Measurements from ENCODE around the gene ARHGAP15.

Gene ARHGAP15

DNA sequence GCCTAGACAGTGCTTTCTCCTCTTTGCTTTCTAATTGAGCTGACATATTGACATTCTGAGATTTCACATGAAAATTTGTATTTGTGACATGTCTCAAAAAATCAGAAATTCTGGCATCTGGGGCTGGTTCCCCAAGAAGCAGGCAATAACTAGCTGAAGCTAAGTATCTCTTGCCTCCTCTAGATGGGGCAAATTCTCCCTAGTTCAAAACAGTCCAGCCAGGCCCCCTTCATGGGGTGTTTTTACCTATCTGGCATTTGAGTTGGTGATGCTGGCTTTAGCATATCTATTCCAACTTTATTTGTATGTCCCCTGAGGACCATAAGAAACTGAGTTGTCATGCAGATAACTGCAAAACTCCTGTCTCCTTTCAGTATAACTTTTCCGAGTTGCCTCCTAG lies 39.9 kb downstream of the ARHGAP15 start:
- DNase-seq: no peak

DNA sequence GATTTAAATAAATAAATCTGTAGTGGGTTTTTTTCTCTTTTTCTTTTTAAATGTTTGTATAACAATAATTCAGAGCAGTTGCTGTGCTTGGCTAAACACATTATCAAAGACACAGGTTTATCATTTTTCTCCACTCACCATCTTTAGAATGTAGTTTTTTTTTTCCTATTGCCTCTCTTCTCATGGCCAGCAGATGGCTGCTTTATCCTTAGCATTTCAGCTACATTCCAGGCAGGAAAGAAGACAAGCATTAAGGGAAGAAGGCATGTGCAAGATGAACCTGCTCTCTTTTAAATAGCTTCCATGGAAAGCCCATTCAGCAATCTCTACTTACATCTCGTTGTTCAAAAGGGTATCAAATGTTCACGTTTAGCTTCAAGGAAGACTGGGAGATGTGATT lies 42.6 kb downstream of the ARHGAP15 start:
- no peak for DNase-seq

GRCh38 chr2:143175438-143175837 lies 46.2 kb downstream of the ARHGAP15 start:
- no peak for DNase-seq

- DNase-seq: no peak
Observed at GRCh38 chr2:143176606-143177005, 47.4 kb downstream of the ARHGAP15 start.

DNA sequence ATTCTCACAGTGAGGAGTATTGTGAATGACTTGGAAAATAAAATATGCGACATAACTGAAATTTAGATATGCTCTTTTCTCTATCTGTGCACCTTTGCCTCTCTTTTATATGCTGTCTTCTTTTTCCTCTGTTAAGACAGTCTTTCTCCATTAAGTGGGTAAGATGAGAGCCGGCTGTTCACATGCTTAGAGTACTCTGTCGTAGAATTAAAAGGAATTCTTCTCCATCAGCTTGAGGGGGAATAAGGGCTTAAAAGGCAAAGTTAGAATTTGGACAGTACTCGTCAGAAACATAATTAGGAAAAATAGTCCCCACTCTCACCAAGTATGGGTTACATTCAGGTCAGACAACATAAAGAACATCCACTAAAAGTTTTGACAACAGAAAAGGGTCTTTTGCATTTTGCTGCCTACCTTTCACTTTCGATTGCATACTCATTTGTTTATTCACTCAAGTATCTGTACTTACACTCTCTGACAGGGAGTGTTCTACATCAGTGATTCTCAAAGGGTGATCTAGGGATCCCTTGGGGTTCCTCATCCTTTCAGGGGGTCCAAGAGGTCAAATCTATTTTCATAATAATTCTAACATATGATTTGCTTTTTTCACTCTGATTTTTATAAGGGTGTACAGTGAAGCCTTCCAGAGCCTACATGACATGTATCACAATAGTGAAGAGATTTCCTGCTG lies 48.0 kb downstream of the ARHGAP15 start:
- no peak for DNase-seq

GRCh38 chr2:143181494-143181893 lies 52.3 kb downstream of the ARHGAP15 start:
- no peak for DNase-seq

DNA sequence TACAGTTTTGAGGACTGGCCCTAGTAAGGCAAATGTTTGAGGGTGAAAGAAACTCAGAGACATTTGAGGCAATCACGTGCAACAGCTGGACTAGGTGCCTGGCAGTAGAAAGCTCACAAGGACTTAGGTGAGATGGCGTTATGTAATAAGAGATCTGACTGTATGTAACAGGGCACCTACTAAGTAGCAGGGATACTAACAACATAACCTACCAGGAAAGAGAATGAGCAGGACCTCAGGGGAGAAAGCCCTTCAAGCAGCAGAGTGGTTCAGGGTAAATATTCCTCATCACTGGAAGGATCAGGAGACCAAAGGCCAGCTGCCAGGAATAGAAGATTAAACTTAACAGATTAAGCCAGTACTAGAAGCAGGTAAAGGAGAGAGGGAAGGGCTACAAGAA lies 53.4 kb downstream of the ARHGAP15 start:
- DNase-seq: no peak

GRCh38 chr2:143183804-143184463 lies 54.7 kb downstream of the ARHGAP15 start:
- no peak for DNase-seq

DNA sequence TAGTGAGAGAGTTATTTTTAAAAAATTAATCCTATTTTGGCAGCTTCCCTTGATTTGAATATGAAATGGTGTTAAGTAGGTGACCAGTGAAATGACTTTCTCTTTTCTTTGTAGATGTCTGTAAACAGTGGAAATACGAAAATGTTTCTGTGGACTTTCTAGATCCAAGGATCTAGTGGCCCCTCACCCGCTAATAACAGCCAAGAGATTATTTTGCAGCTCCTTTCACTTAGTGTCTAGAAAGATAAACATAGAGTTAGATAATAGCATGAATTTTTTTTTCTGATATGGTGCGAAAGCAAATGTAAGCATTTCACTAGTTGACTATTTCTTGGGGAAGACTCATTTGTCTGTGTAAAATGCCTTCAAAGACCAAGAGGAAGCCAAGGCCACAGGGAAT lies 57.7 kb downstream of the ARHGAP15 start:
- no peak for DNase-seq

GRCh38 chr2:143190431-143190830 lies 61.2 kb downstream of the ARHGAP15 start:
- DNase-seq: no peak

- no peak for DNase-seq
Observed at GRCh38 chr2:143192106-143192505, 62.9 kb downstream of the ARHGAP15 start.

DNA sequence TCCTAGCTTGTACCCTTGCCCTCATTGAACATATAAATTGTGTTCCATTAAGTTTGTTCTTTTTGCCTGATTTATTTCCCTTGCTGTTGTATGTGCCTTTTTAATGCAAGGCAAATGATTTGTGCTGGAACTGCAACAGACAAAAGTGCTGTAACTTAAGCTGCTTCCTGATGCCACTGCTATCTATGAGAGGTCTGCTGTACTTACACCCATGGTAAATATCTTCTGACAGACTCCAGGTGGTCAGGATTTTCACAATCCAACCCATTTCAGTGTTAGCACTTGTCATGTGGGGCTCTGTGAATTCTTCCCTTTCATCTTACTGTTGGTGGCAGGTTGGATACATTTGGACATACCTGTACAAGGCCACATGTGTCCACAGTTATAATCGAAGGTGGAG lies 63.5 kb downstream of the ARHGAP15 start:
- no peak for DNase-seq

DNA sequence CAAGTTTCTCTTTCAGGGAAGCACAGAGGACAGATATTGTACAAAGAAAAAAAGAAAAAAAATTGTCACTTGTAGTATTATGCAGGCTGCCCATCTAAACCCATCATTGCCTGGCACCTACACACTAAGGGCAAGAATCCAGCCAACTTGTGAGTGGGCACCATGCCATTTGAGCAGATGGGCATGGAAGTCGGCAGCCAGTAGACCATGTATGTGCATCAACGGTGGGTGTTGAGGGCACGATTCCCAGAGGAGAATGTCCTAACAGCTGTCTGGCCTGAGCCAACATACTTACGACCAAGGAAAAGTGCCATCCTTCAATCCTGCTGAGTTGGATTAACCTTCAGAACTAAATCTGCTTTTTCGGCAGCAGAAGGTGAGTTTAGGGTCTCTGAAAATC lies 63.9 kb downstream of the ARHGAP15 start:
- DNase-seq: peak in 1 of 51 donors; percentile 14

GRCh38 chr2:143195511-143195910 lies 66.3 kb downstream of the ARHGAP15 start:
- DNase-seq: no peak

DNA sequence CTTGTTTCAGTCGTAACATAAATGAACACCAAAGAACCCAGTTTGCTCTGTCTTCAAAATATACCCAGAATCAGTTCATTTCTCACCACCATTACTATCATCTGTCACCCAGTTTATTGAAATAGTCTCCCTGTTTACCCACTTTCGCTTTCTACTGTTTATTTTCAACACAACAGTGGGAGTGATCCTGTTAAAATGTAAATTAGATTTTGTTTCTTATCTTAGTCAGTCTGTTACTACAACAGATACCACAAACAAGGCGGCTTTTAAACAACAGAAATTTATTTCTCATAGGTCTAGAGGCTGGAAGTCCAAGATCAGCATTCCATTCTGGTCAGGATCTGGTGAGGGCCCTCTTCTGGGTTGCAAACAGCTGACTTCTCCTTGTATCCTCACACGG lies 74.8 kb downstream of the ARHGAP15 start:
- no peak for DNase-seq

DNA sequence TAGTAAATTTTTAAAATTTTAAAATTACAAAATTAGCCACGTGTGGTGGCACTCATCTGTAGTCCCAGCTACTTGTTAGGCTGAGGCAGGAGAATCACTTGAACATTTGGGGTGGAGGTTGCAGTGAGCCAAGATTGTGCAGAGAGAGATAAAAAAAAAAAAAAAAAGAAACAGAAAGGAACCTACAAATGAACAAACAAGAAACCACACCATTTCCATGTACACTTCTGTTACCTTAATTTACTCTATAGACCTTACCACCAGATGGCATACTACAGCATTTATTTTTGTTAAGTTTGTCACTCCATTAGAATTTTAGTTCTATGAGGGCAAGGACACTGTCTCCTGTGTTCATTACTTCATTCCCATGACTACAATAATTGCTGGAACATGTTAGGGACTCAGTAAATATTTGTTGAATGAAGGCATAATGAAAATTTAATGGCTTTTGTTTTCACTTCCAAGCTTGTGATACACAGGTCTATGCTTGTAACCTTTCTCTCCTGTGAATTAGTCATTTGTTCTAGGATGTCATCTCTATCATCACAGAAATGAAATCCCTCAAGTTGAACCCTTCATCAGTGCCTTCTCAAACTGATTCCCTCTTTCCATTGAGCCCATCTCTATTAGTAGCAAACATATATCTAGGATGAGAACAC lies 76.0 kb downstream of the ARHGAP15 start:
- no peak for DNase-seq

DNA sequence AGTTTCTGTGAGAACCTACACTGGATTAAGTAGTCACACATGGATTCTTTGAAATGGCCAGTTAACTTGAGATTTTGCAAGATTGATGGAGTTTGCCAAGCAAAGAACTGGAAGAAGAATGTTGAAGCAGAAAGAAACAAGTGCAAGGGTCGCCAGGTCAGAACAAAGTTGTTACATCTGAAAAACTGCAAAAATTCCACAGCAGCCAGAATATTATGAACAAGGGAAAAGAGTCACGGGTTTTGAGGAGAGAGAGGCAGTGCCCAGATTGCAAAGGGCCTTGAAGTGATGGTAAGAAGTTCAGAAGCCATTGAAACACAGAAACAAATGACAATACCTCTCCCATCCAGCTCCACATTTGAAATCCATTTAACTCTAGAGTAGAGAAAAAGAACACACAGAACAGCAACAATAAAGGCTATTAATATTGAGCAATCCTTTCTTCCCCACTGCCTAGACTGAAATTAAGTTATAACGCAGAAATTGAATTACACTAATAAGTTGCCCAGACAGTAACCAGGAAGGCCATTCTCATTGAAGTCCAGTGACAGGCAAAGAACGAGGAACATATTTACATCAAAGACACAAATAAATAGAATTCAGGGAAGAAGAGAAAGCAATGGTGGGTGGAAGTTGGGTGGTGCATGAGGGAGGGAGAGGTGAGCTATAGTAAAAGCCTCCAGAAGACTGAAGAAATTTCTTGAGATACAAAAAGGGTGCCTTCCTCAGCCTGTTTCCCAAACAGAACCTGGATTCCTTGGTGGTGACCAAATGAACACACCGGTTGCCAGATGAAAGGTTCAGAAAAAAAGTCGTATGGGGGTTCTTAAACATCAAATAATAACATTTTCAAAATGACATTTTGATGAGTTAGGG lies 80.6 kb downstream of the ARHGAP15 start:
- no peak for DNase-seq

DNA sequence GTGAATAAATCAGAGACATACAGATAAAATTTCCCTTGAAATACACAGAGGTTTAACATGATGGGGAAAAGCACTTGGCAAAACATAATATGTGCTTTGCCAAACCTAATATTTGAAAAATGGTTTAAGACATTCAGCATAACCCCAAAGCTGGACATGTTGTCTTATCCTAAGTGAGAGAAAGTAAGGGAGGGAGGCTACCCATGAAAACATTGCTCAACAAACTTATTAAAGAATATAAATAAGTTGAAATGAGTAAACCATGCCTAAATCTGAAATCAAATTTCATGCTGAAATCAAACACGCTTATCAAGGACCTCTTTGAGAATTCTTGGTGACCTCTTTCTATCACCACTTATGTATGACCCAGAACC lies 81.2 kb downstream of the ARHGAP15 start:
- no peak for DNase-seq

DNA sequence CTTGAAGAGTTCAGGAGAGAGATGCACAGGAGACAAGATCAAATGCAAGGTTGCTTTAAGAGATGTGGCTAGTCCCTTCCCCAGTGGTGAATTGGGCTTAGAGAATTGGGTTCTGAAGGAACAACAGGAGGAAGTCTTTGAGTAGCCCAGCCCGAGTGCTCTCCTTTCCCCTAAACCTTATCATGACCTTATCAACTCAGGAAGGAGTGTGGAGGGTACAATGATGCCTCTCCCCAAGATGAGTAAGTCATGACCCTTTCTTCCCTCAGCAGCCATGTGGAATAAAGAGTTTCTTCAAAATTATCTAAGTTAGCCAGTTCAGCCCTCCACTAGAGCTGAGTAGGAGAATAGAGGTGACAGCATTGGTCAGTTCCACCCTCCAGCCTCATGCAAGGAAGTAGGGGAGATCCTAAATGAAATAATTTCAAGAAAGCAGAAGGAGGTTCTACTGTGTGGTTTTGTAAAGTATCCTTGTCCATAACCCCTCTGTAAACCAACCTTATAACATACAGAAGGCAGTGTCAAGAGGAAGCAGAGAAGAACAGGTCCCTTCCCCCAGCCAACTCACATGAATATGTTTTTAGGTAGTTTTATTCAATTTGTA lies 88.4 kb downstream of the ARHGAP15 start:
- DNase-seq: no peak

GRCh38 chr2:143218621-143219020 lies 89.4 kb downstream of the ARHGAP15 start:
- DNase-seq: no peak

DNA sequence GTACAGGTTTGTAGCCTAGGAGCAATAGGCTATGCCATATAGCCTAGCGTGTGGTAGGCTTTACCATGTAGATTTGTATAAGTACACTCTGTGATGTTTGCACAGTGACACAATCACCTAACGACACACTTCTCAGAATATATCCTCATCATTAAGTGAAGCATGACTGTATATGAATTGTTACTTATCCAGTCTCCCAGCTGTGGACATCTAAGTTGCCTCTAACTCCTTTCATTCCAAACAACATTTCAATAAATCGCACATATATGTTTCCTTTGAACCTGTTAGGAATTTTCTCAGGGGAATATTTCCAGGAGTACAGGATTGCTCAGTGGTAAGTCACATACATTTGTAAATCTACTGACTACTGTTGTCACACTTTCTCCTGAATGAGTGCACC lies 90.0 kb downstream of the ARHGAP15 start:
- no peak for DNase-seq

DNA sequence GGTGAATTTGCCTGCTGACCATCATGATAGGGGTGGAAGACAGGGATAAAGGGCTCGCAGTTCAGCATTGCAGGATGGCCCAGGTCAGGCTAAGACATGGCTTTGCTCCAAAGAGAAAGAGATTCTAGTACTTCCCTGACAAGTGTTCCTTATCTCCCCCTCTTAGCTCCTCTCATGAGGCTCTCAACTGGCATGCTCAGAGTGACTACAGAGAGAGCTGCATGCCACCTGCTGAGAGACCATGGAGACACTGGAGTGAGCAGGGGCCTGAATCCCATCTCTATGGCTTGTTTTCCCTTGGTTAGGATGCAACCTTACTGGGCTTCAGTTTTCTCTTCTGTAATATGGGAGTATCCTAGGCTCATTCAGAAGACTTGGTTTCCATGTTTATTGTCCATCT lies 94.3 kb downstream of the ARHGAP15 start:
- DNase-seq: no peak

All from hypothalamus (tissue), 51 donors.